ENCODE data around the gene HBB.

Gene HBB

DNA sequence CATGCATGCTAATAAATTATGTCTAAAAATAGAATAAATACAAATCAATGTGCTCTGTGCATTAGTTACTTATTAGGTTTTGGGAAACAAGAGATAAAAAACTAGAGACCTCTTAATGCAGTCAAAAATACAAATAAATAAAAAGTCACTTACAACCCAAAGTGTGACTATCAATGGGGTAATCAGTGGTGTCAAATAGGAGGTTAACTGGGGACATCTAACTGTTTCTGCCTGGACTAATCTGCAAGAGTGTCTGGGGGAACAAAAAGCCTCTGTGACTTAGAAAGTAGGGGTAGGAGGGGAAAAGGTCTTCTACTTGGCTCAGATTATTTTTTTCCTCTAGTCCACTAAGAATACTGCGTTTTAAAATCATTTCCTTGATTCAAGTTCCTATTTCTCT is 810 bp upstream of the HBB start:
- no peak for DNase-seq (ENCODE audit: low spot score)

DNA sequence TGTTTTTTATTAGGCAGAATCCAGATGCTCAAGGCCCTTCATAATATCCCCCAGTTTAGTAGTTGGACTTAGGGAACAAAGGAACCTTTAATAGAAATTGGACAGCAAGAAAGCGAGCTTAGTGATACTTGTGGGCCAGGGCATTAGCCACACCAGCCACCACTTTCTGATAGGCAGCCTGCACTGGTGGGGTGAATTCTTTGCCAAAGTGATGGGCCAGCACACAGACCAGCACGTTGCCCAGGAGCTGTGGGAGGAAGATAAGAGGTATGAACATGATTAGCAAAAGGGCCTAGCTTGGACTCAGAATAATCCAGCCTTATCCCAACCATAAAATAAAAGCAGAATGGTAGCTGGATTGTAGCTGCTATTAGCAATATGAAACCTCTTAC is 1.4 kb downstream of the HBB start:
- DNase-seq (ENCODE audit: low spot score): no peak

DNA sequence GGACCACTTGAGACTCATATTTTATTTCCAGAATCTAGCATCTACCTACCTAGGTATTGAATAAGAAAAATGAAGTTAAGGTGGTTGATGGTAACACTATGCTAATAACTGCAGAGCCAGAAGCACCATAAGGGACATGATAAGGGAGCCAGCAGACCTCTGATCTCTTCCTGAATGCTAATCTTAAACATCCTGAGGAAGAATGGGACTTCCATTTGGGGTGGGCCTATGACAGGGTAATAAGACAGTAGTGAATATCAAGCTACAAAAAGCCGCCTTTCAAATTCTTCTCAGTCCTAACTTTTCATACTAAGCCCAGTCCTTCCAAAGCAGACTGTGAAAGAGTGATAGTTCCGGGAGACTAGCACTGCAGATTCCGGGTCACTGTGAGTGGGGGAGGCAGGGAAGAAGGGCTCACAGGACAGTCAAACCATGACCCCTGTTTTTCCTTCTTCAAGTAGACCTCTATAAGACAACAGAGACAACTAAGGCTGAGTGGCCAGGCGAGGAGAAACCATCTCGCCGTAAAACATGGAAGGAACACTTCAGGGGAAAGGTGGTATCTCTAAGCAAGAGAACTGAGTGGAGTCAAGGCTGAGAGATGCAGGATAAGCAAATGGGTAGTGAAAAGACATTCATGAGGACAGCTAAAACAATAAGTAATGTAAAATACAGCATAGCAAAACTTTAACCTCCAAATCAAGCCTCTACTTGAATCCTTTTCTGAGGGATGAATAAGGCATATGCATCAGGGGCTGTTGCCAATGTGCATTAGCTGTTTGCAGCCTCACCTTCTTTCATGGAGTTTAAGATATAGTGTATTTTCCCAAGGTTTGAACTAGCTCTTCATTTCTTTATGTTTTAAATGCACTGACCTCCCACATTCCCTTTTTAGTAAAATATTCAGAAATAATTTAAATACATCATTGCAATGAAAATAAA is 2.1 kb downstream of the HBB start:
- no peak for DNase-seq (ENCODE audit: low spot score)

DNA sequence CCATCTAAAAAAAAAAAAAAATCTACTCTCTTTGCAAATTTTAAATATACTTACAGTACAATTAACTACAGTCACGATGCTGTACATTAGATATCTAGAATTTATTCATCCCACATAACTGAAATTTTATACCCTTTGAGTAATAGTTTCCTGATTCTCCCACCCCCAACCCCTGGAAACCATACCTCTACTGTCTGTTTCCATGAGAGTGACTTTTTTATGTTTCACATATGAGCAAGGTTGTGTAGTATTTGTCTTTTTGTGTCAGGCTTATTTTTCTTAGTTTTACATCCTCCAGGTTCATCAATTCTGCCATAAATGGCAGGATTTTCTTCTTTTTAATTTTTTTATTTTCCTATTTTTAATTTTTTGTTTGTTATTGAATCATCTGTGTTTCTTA is 3.2 kb downstream of the HBB start:
- DNase-seq (ENCODE audit: low spot score): no peak

DNA sequence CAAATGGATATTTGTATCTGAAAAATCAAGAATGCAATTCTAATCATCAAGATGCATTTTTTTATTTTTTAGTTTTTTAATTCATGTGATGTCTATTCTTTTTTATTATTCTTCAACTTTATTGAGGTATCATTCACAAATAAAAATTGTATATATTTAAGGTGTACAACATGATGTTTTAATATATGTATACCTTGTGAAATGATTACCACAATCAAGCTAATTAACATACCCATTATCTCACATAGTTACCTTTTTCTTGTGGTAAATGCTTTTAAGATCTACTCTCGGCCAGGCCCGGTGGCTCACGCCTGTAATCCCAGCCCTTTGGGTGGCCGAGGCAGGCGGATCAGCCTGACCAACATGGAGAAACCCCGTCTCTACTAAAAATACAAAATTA is 3.7 kb downstream of the HBB start:
- DNase-seq (ENCODE audit: low spot score): no peak

DNA sequence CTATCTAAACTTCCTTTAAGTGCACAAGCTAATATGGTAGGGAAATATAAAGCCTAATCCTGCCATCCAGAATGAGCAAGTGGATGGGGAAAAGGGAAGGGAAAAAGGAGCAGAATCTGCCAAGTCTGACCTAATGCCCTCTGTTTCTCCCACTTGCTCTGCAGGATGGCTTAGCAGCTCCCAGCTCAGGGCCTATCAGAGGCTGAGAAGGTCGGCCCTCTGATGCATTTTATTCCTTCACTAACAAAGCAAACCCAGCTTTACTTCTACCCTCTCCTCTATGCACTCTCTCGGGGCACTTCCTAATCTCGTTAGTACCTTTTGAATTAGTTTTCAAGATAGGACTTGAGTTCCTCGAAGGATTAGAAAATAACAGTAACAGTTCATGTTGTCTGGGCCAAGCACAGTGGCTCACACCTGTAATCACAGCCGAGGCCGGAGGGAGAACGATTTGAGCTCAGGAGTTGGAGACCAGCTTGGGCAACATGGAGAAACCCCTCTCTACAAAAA is 16.4 kb downstream of the HBB start:
- DNase-seq (ENCODE audit: low spot score): no peak

DNA sequence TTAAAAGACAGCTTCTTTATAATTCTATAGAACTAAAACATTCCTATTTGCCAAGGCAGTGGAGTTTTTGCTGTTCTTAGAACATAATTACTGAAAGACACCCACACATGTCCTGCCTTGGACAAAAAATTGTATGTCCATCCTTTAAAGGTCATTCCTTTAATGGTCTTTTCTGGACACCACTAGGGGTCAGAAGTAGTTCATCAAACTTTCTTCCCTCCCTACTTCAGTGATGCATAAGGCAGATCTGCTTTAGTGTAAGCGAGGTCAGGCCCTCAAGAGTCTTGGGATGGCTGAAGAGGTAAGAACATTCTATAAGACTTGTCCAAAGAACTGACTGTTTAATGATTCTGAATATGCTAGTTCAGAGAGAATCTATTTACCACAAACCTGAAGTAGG is 22.1 kb downstream of the HBB start:
- peak; percentile 50 for DNase-seq (ENCODE audit: low spot score)

DNA sequence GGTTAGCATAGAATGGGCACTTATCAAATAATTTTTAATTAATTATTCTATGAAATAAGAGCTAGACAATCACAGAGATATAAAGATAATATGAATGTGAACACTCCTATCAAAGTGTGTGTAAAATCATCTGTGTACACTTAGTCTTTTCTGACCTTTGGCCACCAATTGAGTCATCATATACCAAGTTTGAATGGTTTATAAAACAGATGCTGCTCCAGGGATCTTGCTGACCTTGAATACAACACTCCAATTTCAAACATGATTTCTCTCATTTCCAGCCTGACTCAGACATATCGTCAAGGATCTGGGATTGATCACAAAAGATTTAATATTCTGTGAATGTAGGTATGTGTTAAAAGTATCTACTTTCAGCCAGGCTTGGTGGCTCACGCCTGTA is 23.5 kb downstream of the HBB start:
- DNase-seq (ENCODE audit: low spot score): no peak

DNA sequence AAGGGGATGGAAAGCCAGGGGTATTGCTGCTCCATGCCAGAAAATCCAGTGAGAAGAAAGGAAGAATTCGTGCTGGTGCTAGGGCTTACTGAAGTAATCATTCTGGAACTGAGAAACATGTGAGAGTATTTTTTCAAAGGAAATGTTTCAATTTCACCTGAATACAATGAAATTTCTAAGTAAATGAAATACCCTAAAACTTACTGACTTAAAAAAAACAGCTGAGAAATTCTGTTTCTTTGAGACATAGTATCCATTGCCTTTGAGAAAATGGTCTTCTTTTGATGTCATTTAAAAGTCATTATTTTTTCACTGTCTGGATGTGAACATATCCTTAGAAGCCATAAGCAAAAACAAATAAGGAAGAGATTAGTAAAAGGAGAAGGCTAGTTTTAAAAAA is 26.3 kb downstream of the HBB start, which contains the start of gene OR51V1:
TSS of gene OR51V1 (minus strand) at position 101 of the 400 bp plus-strand sequence. CDS start at position 101, 0 bp downstream.
- DNase-seq (ENCODE audit: low spot score): no peak

DNA sequence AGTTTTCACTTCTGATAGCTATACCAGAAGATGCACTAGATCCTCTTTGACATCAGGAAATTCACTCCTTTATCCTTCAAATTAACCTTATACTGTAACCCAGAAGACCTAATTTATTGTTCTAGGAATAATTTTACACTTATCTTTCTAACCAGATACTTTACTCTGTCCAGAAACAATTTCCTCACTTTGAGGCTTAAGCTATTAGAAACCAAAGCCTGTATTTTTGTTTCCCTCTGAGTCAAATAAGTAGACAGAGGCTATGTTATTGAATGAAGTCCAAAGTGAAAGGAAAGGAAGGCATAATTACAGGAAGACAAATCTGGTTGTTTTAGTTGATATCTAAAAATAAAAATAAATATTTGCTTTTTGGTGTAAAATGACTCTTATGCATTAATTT is 28.6 kb downstream of the HBB start:
- no peak for DNase-seq (ENCODE audit: low spot score)

DNA sequence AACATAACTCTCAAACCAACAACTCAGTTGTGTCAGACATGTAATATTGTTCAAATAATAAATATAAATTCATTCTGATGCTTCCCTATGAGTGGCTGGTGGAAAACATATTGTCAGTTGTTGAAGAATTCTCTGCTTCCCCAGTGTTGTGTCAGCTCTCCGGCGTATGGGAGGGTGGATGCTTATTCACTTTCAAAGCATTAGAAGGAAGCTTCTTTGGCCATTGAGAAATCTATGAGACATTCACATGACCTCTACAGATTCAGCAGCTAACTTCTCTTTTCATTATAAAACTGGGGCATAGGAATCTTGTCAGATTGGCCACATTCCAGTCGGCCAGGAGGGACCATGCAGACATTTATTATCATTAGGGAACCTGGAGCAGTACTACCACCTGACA is 29.3 kb downstream of the HBB start:
- DNase-seq (ENCODE audit: low spot score): no peak

DNA sequence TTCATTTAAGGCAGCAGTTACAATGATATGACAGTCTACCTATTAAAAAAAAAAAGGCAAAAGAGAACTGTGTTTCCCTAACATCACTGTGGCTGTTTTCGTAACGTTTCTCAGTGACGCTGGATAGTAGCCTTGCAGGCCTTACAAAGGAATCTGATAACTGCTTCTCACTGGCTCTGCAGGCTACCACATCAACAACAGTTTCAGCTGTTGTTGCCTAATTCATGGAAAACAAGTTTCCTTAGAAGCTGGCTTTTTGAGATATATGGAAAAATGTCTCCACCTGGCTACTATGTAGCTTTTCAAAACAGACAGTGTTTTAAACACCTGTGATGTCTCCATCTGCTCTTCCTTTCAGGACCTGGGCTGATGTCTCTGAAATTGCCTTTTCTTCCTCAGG is 30.1 kb downstream of the HBB start:
- DNase-seq (ENCODE audit: low spot score): no peak

DNA sequence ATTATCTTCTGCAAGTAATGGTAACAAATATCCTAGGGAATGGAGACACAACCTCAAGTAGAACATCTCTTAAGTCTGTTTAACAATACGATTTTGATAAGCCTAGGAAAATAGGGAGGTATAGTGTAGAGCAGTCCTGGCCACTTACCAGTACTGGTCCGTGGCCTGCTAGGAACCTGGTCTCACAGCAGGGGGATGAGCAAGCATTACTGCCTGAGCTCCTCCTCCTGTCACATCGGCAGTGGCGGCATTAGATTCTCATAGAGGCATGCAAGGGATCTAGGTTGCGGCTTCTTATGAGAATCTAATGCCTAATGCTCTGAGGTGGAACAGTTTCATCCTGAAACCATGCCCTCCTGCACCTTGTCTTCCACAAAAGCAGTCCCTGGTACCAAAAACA is 30.8 kb downstream of the HBB start:
- no peak for DNase-seq (ENCODE audit: low spot score)

DNA sequence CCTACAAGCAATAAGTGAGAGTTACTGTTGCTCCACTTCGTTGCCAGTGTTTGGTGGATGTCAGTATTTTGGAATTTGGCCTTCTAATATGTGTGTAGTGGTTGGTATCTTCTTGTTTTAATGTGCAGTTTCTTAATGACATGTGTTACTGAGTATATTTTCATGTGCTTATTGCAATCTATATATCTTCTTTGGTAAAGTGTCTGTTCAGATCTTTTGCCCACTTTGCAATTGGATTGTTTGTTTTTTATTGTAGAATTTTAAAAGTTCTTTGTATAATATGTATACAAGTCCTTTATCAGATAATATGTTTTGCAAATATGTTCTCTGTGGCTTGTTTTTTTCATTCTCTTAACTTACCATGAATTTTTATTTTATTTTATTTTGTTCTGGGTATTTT is 34.1 kb downstream of the HBB start:
- DNase-seq (ENCODE audit: low spot score): no peak

DNA sequence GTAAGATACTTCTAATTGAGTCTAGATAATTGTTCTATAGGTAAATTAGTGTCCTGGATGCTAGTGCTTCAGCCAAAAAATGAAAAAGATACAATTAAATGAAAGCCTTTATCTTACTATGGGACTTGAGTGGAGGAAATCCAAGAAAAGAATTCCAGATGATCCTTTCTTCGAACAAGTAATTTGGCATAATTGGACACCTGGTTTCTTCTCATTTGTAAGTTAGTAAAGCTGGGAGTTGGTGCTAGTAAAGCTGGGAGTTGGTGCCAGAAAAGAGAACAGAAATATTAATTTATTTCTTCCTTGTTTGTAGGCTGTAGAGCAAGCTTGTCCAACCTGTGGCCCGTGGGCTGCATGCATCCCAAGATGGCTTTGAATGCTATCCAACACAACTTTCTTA is 38.7 kb downstream of the HBB start:
- DNase-seq (ENCODE audit: low spot score): no peak

DNA sequence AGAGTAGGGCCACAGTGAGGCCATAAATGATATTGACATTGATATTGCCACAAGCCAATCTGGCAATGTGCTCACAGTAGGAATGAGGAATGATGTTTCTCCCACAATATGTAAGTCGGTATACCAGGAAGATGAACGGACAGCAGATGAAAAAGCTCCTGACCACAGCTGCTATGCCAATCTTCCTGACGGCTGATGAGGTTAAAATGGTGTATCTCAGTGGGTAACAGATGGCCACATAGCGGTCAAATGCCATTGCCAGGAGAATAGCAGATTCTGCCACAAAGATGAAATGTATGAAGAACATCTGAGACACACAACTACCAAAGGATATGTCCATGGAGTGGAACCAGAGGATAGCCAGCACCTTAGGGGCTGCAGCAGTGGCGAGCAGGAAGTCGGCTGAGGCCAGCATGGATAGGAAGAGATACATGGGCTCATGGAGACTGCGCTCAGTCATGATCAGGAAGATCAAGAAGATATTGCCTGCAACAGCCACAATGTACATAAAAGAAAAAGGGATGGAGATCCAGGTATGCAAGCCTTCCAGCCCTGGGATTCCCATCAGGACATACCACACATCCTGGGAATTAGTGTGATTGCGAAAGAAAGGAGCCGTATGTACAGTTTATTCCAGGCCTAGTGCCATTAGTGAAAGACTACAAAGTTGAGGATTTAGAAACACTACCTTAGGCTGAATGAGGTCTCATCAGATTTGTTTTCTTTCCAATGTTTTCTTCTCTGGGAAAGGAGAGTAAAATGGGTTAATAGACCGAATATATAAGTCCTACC is 48.6 kb downstream of the HBB start:
- DNase-seq (ENCODE audit: low spot score): no peak
